AG10803 (cell line): ENCODE data around the gene KRT74.

Experiments
- DNase-seq: peaks from one replicate; pipeline ENCODE4 v3.0.0; 2010; ENCODE audit warnings: low read depth
- H3K4me3 ChIP-seq: 2 replicates; pipeline ENCODE4 v1.5.1; 2011; ENCODE audit warnings: mild to moderate bottlenecking, low read length, control low read depth
- CTCF ChIP-seq: conservative IDR thresholded peaks from 2 replicates; pipeline ENCODE4 v1.5.1; 2011; ENCODE audit warnings: mild to moderate bottlenecking, low read length, control low read depth, inconsistent platforms

Gene KRT74

GRCh38 chr12:52517005-52517835 is 56.4 kb downstream of the KRT74 start:
- no peak for TF ChIP-seq CTCF
- no peak overlapping the region for H3K4me3 ChIP-seq
- no peak for DNase-seq

- H3K4me3 ChIP-seq: no peak overlapping the region
- no peak for TF ChIP-seq CTCF
- peak; percentile 39 for DNase-seq
Observed at GRCh38 chr12:52515927-52516831, 57.5 kb downstream of the KRT74 start.
